ENCODE data around the gene LRRC31.

The LRRC31 gene

DNA sequence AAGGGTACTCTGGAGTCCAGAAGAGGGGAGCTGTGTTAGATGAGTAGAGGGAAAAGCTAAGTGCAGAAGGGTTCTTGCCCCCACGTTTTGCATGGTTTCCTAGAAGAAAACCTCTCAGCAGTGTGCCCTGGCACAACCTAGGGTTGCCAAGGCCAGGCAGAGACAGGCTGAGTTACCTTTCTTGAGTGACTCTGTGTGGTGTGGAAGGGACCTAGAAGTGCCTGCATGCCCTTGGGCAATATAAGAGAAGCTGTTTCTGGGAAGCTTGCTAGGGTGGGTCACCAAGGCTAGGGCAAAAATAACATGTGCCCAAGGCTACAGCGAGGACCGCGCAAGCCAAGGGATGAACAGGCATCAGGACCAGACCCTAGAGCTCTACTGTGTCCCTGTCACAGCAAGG, 38.2 kb upstream of the LRRC31 start:
- no peaks in the 10 kb centered on the region for H3K4me1 ChIP-seq (ENCODE audit: control insufficient read depth, insufficient read depth, low read length)
- no peaks in the 10 kb centered on the region for H3K9me3 ChIP-seq (ENCODE audit: control insufficient read depth, insufficient read depth, low read depth, low read length)
- no peaks in the 10 kb centered on the region for H3K36me3 ChIP-seq (ENCODE audit: control insufficient read depth in 2 of 2, insufficient read depth in 1 of 2, low read length in 2 of 2)
- CTCF ChIA-PET, result no interaction called here
- H3K27ac ChIP-seq (ENCODE audit: extremely low read depth, low read depth, low read length), result no peak overlapping the region
- no peak overlapping the region for H3K4me3 ChIP-seq (ENCODE audit: low read depth, low read length)
- no peak for TF ChIP-seq ZFP41 (tag by site-specific recombination; IDR thresholded peaks at IDR 0.05; ENCODE audit: borderline replicate concordance)
- no peak for TF ChIP-seq ZNF223 (tag by site-specific recombination; IDR thresholded peaks at IDR 0.05)
- TF ChIP-seq ZNF555 (tag by site-specific recombination; conservative IDR thresholded peaks at IDR 0.05), result no peak
- no peak for TF ChIP-seq ZNF121 (tag by site-specific recombination; IDR thresholded peaks at IDR 0.05)
- no peak for TF ChIP-seq ZBTB48 (tag by site-specific recombination; IDR thresholded peaks at IDR 0.05)
- no peak for TF ChIP-seq ZNF354C (tag by site-specific recombination; IDR thresholded peaks at IDR 0.05; ENCODE audit: borderline replicate concordance, low read depth)
- TF ChIP-seq GLI2 (tag by site-specific recombination; IDR thresholded peaks at IDR 0.05; ENCODE audit: borderline replicate concordance, low read depth), result no peak
- TF ChIP-seq, protein P1, sequence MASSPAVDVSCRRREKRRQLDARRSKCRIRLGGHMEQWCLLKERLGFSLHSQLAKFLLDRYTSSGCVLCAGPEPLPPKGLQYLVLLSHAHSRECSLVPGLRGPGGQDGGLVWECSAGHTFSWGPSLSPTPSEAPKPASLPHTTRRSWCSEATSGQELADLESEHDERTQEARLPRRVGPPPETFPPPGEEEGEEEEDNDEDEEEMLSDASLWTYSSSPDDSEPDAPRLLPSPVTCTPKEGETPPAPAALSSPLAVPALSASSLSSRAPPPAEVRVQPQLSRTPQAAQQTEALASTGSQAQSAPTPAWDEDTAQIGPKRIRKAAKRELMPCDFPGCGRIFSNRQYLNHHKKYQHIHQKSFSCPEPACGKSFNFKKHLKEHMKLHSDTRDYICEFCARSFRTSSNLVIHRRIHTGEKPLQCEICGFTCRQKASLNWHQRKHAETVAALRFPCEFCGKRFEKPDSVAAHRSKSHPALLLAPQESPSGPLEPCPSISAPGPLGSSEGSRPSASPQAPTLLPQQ (tag by site-specific recombination; IDR thresholded peaks at IDR 0.05), result no peak
- no peak for TF ChIP-seq GLIS1 (tag by site-specific recombination; IDR thresholded peaks at IDR 0.05)
- TF ChIP-seq, protein P2, sequence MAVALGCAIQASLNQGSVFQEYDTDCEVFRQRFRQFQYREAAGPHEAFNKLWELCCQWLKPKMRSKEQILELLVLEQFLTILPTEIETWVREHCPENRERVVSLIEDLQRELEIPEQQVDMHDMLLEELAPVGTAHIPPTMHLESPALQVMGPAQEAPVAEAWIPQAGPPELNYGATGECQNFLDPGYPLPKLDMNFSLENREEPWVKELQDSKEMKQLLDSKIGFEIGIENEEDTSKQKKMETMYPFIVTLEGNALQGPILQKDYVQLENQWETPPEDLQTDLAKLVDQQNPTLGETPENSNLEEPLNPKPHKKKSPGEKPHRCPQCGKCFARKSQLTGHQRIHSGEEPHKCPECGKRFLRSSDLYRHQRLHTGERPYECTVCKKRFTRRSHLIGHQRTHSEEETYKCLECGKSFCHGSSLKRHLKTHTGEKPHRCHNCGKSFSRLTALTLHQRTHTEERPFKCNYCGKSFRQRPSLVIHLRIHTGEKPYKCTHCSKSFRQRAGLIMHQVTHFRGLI (tag by site-specific recombination; IDR thresholded peaks at IDR 0.05), result no peak
- no peak for TF ChIP-seq ZNF112 (tag by site-specific recombination; IDR thresholded peaks at IDR 0.05)
- TF ChIP-seq SP3 (tag by site-specific recombination; IDR thresholded peaks at IDR 0.05), result no peak
- TF ChIP-seq, protein P3, sequence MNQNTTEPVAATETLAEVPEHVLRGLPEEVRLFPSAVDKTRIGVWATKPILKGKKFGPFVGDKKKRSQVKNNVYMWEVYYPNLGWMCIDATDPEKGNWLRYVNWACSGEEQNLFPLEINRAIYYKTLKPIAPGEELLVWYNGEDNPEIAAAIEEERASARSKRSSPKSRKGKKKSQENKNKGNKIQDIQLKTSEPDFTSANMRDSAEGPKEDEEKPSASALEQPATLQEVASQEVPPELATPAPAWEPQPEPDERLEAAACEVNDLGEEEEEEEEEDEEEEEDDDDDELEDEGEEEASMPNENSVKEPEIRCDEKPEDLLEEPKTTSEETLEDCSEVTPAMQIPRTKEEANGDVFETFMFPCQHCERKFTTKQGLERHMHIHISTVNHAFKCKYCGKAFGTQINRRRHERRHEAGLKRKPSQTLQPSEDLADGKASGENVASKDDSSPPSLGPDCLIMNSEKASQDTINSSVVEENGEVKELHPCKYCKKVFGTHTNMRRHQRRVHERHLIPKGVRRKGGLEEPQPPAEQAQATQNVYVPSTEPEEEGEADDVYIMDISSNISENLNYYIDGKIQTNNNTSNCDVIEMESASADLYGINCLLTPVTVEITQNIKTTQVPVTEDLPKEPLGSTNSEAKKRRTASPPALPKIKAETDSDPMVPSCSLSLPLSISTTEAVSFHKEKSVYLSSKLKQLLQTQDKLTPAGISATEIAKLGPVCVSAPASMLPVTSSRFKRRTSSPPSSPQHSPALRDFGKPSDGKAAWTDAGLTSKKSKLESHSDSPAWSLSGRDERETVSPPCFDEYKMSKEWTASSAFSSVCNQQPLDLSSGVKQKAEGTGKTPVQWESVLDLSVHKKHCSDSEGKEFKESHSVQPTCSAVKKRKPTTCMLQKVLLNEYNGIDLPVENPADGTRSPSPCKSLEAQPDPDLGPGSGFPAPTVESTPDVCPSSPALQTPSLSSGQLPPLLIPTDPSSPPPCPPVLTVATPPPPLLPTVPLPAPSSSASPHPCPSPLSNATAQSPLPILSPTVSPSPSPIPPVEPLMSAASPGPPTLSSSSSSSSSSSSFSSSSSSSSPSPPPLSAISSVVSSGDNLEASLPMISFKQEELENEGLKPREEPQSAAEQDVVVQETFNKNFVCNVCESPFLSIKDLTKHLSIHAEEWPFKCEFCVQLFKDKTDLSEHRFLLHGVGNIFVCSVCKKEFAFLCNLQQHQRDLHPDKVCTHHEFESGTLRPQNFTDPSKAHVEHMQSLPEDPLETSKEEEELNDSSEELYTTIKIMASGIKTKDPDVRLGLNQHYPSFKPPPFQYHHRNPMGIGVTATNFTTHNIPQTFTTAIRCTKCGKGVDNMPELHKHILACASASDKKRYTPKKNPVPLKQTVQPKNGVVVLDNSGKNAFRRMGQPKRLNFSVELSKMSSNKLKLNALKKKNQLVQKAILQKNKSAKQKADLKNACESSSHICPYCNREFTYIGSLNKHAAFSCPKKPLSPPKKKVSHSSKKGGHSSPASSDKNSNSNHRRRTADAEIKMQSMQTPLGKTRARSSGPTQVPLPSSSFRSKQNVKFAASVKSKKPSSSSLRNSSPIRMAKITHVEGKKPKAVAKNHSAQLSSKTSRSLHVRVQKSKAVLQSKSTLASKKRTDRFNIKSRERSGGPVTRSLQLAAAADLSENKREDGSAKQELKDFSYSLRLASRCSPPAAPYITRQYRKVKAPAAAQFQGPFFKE (tag by site-specific recombination; IDR thresholded peaks at IDR 0.05; ENCODE audit: borderline replicate concordance), result no peak
- POLR2A ChIA-PET, result no interaction called here

DNA sequence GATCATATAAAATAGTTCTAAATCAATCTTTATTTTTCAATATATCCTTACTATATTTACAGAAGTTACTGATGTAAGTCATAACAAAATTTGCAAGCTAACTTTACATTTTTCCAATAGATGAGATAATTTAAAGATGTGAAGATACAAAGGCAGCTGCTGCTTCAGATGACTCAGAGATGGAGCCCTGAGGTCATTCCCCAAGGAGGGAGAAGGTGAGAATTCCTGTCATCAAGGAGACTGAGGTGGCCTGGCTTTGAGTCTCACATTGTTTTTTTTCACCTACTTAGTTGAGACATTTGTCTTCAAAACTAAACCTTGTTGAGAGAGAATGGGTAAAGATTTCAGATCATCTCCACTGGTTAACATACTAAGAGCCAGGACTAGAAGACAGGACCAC, 37.7 kb upstream of the LRRC31 start:
- Histone ChIP-seq H3K9me3 (ENCODE audit: control insufficient read depth, insufficient read depth, low read depth, low read length) (no peaks in the 10 kb centered on the region), H3K27ac (ENCODE audit: extremely low read depth, low read depth, low read length) (no peak overlapping the region), H3K4me1 (ENCODE audit: control insufficient read depth, insufficient read depth, low read length) (no peaks in the 10 kb centered on the region), H3K4me3 (ENCODE audit: low read depth, low read length) (no peak overlapping the region), H3K36me3 (ENCODE audit: control insufficient read depth in 2 of 2, insufficient read depth in 1 of 2, low read length in 2 of 2) (no peaks in the 10 kb centered on the region)
- CTCF ChIA-PET, result interaction anchor here (0.6 kb wide), 1 partner anchor 909 kb away, joined by 4 read pairs; no protein-coding TSS in a partner anchor
- POLR2A ChIA-PET, result no interaction called here
- TF ChIP-seq, protein P4, sequence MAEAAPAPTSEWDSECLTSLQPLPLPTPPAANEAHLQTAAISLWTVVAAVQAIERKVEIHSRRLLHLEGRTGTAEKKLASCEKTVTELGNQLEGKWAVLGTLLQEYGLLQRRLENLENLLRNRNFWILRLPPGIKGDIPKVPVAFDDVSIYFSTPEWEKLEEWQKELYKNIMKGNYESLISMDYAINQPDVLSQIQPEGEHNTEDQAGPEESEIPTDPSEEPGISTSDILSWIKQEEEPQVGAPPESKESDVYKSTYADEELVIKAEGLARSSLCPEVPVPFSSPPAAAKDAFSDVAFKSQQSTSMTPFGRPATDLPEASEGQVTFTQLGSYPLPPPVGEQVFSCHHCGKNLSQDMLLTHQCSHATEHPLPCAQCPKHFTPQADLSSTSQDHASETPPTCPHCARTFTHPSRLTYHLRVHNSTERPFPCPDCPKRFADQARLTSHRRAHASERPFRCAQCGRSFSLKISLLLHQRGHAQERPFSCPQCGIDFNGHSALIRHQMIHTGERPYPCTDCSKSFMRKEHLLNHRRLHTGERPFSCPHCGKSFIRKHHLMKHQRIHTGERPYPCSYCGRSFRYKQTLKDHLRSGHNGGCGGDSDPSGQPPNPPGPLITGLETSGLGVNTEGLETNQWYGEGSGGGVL (tag by site-specific recombination; IDR thresholded peaks at IDR 0.05), result no peak
- no peak for TF ChIP-seq ZNF366 (tag by site-specific recombination; conservative IDR thresholded peaks at IDR 0.05)
- TF ChIP-seq ZNF132 (tag by site-specific recombination; IDR thresholded peaks at IDR 0.05; ENCODE audit: borderline replicate concordance), result no peak
- TF ChIP-seq, protein P5, sequence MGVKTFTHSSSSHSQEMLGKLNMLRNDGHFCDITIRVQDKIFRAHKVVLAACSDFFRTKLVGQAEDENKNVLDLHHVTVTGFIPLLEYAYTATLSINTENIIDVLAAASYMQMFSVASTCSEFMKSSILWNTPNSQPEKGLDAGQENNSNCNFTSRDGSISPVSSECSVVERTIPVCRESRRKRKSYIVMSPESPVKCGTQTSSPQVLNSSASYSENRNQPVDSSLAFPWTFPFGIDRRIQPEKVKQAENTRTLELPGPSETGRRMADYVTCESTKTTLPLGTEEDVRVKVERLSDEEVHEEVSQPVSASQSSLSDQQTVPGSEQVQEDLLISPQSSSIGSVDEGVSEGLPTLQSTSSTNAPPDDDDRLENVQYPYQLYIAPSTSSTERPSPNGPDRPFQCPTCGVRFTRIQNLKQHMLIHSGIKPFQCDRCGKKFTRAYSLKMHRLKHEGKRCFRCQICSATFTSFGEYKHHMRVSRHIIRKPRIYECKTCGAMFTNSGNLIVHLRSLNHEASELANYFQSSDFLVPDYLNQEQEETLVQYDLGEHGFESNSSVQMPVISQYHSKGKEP (tag by site-specific recombination; IDR thresholded peaks at IDR 0.05), result no peak
- TF ChIP-seq, protein P6, sequence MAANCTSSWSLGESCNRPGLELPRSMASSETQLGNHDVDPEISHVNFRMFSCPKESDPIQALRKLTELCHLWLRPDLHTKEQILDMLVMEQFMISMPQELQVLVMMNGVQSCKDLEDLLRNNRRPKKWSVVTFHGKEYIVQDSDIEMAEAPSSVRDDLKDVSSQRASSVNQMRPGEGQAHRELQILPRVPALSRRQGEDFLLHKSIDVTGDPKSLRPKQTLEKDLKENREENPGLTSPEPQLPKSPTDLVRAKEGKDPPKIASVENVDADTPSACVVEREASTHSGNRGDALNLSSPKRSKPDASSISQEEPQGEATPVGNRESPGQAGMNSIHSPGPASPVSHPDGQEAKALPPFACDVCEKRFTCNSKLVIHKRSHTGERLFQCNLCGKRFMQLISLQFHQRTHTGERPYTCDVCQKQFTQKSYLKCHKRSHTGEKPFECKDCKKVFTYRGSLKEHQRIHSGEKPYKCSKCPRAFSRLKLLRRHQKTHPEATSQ (tag by site-specific recombination; IDR thresholded peaks at IDR 0.05), result no peak
- TF ChIP-seq, protein P7, sequence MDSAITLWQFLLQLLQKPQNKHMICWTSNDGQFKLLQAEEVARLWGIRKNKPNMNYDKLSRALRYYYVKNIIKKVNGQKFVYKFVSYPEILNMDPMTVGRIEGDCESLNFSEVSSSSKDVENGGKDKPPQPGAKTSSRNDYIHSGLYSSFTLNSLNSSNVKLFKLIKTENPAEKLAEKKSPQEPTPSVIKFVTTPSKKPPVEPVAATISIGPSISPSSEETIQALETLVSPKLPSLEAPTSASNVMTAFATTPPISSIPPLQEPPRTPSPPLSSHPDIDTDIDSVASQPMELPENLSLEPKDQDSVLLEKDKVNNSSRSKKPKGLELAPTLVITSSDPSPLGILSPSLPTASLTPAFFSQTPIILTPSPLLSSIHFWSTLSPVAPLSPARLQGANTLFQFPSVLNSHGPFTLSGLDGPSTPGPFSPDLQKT (IDR thresholded peaks at IDR 0.05; ENCODE audit: borderline replicate concordance, low read depth, low read length), result no peak
- TF ChIP-seq ZNF555 (tag by site-specific recombination; conservative IDR thresholded peaks at IDR 0.05), result no peak
- TF ChIP-seq ZNF792 (tag by site-specific recombination; IDR thresholded peaks at IDR 0.05), result no peak
